Panc1 (cell line): ENCODE results near the gene THSD7A. TPM values are rescaled to one million over a fixed set of nuclear protein-coding genes. Genes with fewer than 3 reads are reported as not detected.
A peak's percentile ranks its signal among the peaks of the same experiment; 100 is the strongest.

Experiments
- ATAC-seq: fragments of 200-7000 bp; cut with Tn5 transposase; 2 replicates; pipeline ENCODE4 v1.9.1; 2020; ENCODE audit warnings: mild to moderate bottlenecking, moderate library complexity
- BruUV-seq: library from RNA; stranded (reverse); fragments of 400-500 nt; replicated peaks from 2 replicates; lab custom pipeline; 2021; lab: Mats Ljungman, UMichigan
- CTCF ChIA-PET: fragments of 300-600 bp; sonication (Branson Sonifier 250); formaldehyde crosslinking; loops from one replicate; lab custom pipeline; 2022; ENCODE audit warnings: antibody characterized with exemption; lab: Charles Lee
- POLR2A ChIA-PET: fragments of 300-600 bp; sonication (Branson Sonifier 250); formaldehyde crosslinking; loops from one replicate; lab custom pipeline; 2022; ENCODE audit warnings: antibody characterized with exemption; lab: Charles Lee
- DNase-seq: peaks from one replicate; pipeline ENCODE4 v3.0.0-alpha.2; 2010; ENCODE audit warnings: low read depth, low spot score
- H3K27ac ChIP-seq: 2 replicates; pipeline ENCODE4 v1.5.1; 2011; ENCODE audit warnings: mild to moderate bottlenecking, low read length, inconsistent platforms
- H3K27me3 ChIP-seq: fragments of 200-500 bp; sonication (Bioruptor generic); 2 replicates; pipeline ENCODE4 v1.6.0; 2014; ENCODE audit warnings: low read length, inconsistent platforms; ENCODE audit not compliant: control insufficient read depth, insufficient read depth
- H3K36me3 ChIP-seq: fragments of 200-500 bp; sonication (Bioruptor generic); 2 replicates; pipeline ENCODE4 v1.5.1; 2014; ENCODE audit warnings: inconsistent platforms, mild to moderate bottlenecking, low read length, moderate library complexity; ENCODE audit not compliant: control insufficient read depth, insufficient read depth
- H3K4me1 ChIP-seq: 2 replicates; pipeline ENCODE4 v1.5.1; 2011; ENCODE audit warnings: inconsistent platforms, mild to moderate bottlenecking, low read length, moderate library complexity; ENCODE audit not compliant: control insufficient read depth, insufficient read depth
- H3K4me3 ChIP-seq, 2 experiments: 2 replicates each; pipeline ENCODE4 v1.5.1; 2011 to 2012; ENCODE audit warnings: low read depth in 2 of 2, low read length in 2 of 2, mild to moderate bottlenecking in 2 of 2, inconsistent platforms in 1 of 2, moderate library complexity in 1 of 2
- H3K9me3 ChIP-seq: fragments of 200-500 bp; sonication (Bioruptor generic); 2 replicates; pipeline ENCODE4 v1.5.1; 2014; ENCODE audit warnings: low read depth, mild to moderate bottlenecking, inconsistent platforms, low read length, moderate library complexity; ENCODE audit not compliant: control insufficient read depth, insufficient read depth
- CTCF ChIP-seq: fragments of 450-650 bp; IDR thresholded peaks from 2 replicates; pipeline ENCODE4 v1.5.1; 2017; ENCODE audit warnings: mild to moderate bottlenecking
- POLR2AphosphoS5 ChIP-seq: IDR thresholded peaks from 2 replicates; pipeline ENCODE4 v1.6.1; 2012; ENCODE audit warnings: mild to moderate bottlenecking, low read depth, low read length, moderate library complexity
- SIN3A ChIP-seq: IDR thresholded peaks from 2 replicates; pipeline ENCODE4 v1.6.1; 2012; ENCODE audit warnings: low read depth, mild to moderate bottlenecking, low read length, moderate library complexity, borderline replicate concordance; ENCODE audit not compliant: insufficient read depth
- TCF7L2 ChIP-seq: IDR thresholded peaks from 2 replicates; pipeline ENCODE4 v1.6.1; 2011; ENCODE audit warnings: mild to moderate bottlenecking, low read depth, low read length, inconsistent platforms
- in situ Hi-C: cut with HindIII; loops from 2 replicates; pipeline ENCODE4 v1.10.0; 2016; ENCODE audit warnings: low sequenced_read_pairs, low pct_unique_long_range_greater_than_20kb
- intact Hi-C: fragments of 100-400 bp; cut with micrococcal nuclease; formaldehyde crosslinking; loops from one replicate; pipeline ENCODE4 v1.10.0; 2022; ENCODE audit not compliant: unreplicated experiment
- total RNA-seq: library from RNA; stranded (reverse); gene quantifications from one replicate; pipeline ENCODE4 v1.2.1, GENCODE V29; 2021; ENCODE audit not compliant: unreplicated experiment
- TF ChIP-seq, protein P1 (sequence below), 2 experiments: IDR thresholded peaks; 2 replicates each; pipeline ENCODE4 v1.6.1; 2011 to 2012; ENCODE audit warnings: low read depth in 2 of 2, control low read depth in 1 of 2, low read length in 1 of 2, mild to moderate bottlenecking in 1 of 2, moderate library complexity in 1 of 2; ENCODE audit not compliant: insufficient read depth in 1 of 2

THSD7A gene
- total RNA-seq, 1 experiment from 2014 or later: 38.6 TPM

GRCh38 chr7:11471255-11471654, 360.7 kb downstream of the THSD7A start:
- intact Hi-C loops: no loop called here
- in situ Hi-C loops: no loop called here
- Histone ChIP-seq H3K4me3 (no peak overlapping the region), H3K27ac (no peak overlapping the region), H3K27me3 (no peaks in the 10 kb centered on the region), H3K4me1 (no peaks in the 10 kb centered on the region), H3K9me3 (no peaks in the 10 kb centered on the region), H3K36me3 (no peaks in the 10 kb centered on the region; the same call in 1 of the 2 replicates)
- no peak for ATAC-seq
- ChIA-PET POLR2A (no interaction called here), CTCF (no interaction called here)
- TF ChIP-seq, protein P1, sequence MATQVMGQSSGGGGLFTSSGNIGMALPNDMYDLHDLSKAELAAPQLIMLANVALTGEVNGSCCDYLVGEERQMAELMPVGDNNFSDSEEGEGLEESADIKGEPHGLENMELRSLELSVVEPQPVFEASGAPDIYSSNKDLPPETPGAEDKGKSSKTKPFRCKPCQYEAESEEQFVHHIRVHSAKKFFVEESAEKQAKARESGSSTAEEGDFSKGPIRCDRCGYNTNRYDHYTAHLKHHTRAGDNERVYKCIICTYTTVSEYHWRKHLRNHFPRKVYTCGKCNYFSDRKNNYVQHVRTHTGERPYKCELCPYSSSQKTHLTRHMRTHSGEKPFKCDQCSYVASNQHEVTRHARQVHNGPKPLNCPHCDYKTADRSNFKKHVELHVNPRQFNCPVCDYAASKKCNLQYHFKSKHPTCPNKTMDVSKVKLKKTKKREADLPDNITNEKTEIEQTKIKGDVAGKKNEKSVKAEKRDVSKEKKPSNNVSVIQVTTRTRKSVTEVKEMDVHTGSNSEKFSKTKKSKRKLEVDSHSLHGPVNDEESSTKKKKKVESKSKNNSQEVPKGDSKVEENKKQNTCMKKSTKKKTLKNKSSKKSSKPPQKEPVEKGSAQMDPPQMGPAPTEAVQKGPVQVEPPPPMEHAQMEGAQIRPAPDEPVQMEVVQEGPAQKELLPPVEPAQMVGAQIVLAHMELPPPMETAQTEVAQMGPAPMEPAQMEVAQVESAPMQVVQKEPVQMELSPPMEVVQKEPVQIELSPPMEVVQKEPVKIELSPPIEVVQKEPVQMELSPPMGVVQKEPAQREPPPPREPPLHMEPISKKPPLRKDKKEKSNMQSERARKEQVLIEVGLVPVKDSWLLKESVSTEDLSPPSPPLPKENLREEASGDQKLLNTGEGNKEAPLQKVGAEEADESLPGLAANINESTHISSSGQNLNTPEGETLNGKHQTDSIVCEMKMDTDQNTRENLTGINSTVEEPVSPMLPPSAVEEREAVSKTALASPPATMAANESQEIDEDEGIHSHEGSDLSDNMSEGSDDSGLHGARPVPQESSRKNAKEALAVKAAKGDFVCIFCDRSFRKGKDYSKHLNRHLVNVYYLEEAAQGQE (IDR thresholded peaks at IDR 0.05; ENCODE audit: insufficient read depth in 1 of 2, low read depth in 2 of 2, low read length in 1 of 2): no peak
- TF ChIP-seq SIN3A (no peak), TCF7L2 (no peak), POLR2AphosphoS5 (no peak)
- no TSS peak for BruUV-seq
- DNase-seq: no peak

GRCh38 chr7:11469028-11469745, 362.8 kb downstream of the THSD7A start:
- intact Hi-C loops (no loop called here), in situ Hi-C loops (no loop called here)
- ChIA-PET CTCF (no interaction called here), POLR2A (no interaction called here)
- Histone ChIP-seq H3K9me3 (no peaks in the 10 kb centered on the region), H3K27ac (0 out of 2 replicates have a peak overlapping the region, but pooled peaks have one; percentile 32), H3K27me3 (no peaks in the 10 kb centered on the region), H3K36me3 (no peaks in the 10 kb centered on the region; the same call in 1 of the 2 replicates), H3K4me1 (no peaks in the 10 kb centered on the region), H3K4me3 (no peak overlapping the region)
- ATAC-seq: no peak
- no peak for DNase-seq
- no TSS peak for BruUV-seq
- no peak for TF ChIP-seq POLR2AphosphoS5
- no peak for TF ChIP-seq TCF7L2
- TF ChIP-seq CTCF: no peak
- no peak for TF ChIP-seq SIN3A
- TF ChIP-seq, protein P1 (IDR thresholded peaks at IDR 0.05; ENCODE audit: insufficient read depth in 1 of 2, low read depth in 2 of 2, low read length in 1 of 2): no peak
